Astrocyte (in vitro differentiated cells and primary cell): ENCODE results near the gene ZNF286A.
"Not testable (repeated sequence)": the region's sequence is repeated elsewhere in the genome, so short reads cannot be mapped to it uniquely, and the experiment has no call there.

ENCODE experiments used
- CTCF ChIP-seq: IDR thresholded peaks from 2 replicates; pipeline ENCODE4 v1.5.1; 2011; ENCODE audit warnings: low read depth, mild to moderate bottlenecking, inconsistent platforms, low read length, moderate library complexity; ENCODE audit not compliant: insufficient read depth
- EZH2 ChIP-seq: IDR thresholded peaks from 2 replicates; pipeline ENCODE4 v1.6.1; 2012; ENCODE audit warnings: mild to moderate bottlenecking, low read length, inconsistent platforms; ENCODE audit not compliant: insufficient read depth

DNA sequence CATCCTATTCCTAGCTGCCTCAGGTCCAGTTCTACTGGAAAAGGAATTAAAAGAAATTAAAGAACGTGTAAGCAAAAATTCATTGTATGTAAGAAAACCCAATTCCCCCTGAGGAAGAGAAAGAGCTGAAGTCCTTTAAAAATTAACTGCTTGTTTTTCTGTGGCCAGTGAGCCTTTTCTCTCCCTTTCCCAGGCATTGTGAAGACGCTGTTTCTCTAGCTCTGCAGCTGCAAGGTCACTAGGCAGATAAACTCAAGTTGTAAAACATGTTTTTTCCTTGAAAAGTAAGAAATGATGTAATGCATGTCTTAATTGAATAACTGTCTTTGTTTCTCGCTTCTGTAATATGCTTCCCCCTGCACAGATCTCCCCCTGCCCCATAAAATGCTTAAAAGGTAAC lies 45.2 kb upstream of the ZNF286A start:
- not testable (repeated sequence) for TF ChIP-seq CTCF, EZH2
